Vagina (tissue), 2 donors: ENCODE data around the gene TELO2. TPM values are rescaled to one million over a fixed set of nuclear protein-coding genes. Genes with fewer than 3 reads are reported as not detected.

ENCODE experiments used
- DNase-seq, 2 donors: peaks; one replicate each; pipeline ENCODE4 v3.0.0-alpha.2; 2017; ENCODE audit errors: extremely low spot score in 2 of 2
- H3K27ac ChIP-seq: fragments of 200-600 bp; sonication (generic); one replicate; pipeline ENCODE4 v1.5.1; 2019
- H3K27me3 ChIP-seq: fragments of 200-600 bp; sonication (generic); one replicate; pipeline ENCODE4 v1.5.1; 2019
- H3K36me3 ChIP-seq, 2 donors: fragments of 200-600 bp; sonication (generic); one replicate each; pipeline ENCODE4 v1.5.1; 2017 to 2019
- H3K4me1 ChIP-seq: fragments of 200-600 bp; sonication (generic); one replicate; pipeline ENCODE4 v1.5.1; 2019
- H3K4me3 ChIP-seq, 2 donors: fragments of 200-600 bp; sonication (generic); 1 replicate in 1 of 2; 2 replicates in 1 of 2; pipeline ENCODE4 v1.5.1; 2016 to 2019
- H3K9me3 ChIP-seq: fragments of 200-600 bp; sonication (generic); one replicate; pipeline ENCODE4 v1.5.1; 2019
- CTCF ChIP-seq, 3 experiments: fragments of 450-650 bp in 2 of 3; fragments of 200-600 bp in 1 of 3; sonication (generic) in 1 of 3; IDR thresholded peaks; one replicate each; pipeline ENCODE4 v1.5.1; 2017 to 2019; ENCODE audit warnings: antibody characterized with exemption in 3 of 3, mild to moderate bottlenecking in 2 of 3, moderate library complexity in 2 of 3
- POLR2A ChIP-seq, 2 donors: fragments of 450-650 bp; IDR thresholded peaks; one replicate each; pipeline ENCODE4 v1.6.1; 2017; ENCODE audit warnings: antibody characterized with exemption in 2 of 2, mild to moderate bottlenecking in 2 of 2, moderate library complexity in 2 of 2
- POLR2AphosphoS5 ChIP-seq, 2 donors: sonication (generic); formaldehyde crosslinking; IDR thresholded peaks; one replicate each; pipeline ENCODE4 v1.9.0; 2017; ENCODE audit warnings: antibody characterized with exemption in 2 of 2, mild to moderate bottlenecking in 2 of 2, low read depth in 1 of 2; ENCODE audit not compliant: insufficient read depth in 1 of 2
- intact Hi-C: fragments of 100-400 bp; cut with DNase I; formaldehyde crosslinking; loops from one replicate; pipeline ENCODE4 v1.15.1; 2023
- total RNA-seq: library from RNA; depleted of rRNA; stranded (reverse); fragments of >200 nt; gene quantifications from one replicate; pipeline ENCODE4 v1.2.3, GENCODE V29; 2016

TELO2 gene
- total RNA-seq, 1 donor from 2014 or later, result 23.8 TPM

- Histone ChIP-seq H3K27ac (no peak overlapping the region), H3K4me1 (peaks cover 14% of the 10 kb centered on the region), H3K36me3 (no peaks in the 10 kb centered on the region), H3K4me3 (no peak overlapping the region), H3K27me3 (no peaks in the 10 kb centered on the region), H3K9me3 (no peaks in the 10 kb centered on the region)
- no peak for DNase-seq
- TF ChIP-seq POLR2AphosphoS5 (IDR thresholded peaks at IDR 0.05; ENCODE audit: insufficient read depth in 1 of 2, low read depth in 1 of 2) (no peak), POLR2A (IDR thresholded peaks at IDR 0.05) (no peak), CTCF (IDR thresholded peaks at IDR 0.05) (no peak)
- intact Hi-C loops, result no loop called here
These were observed 4.1 kb upstream of the TELO2 start for GRCh38 chr16:1489077-1489476.

GRCh38 chr16:1491327-1491726 lies 1.8 kb upstream of the TELO2 start:
- Histone ChIP-seq H3K27ac (no peak overlapping the region), H3K36me3 (peaks cover 0 to 14% of the 10 kb centered on the region in 2 donors), H3K9me3 (no peaks in the 10 kb centered on the region), H3K4me1 (peaks cover 25% of the 10 kb centered on the region), H3K4me3 (no peak overlapping the region), H3K27me3 (no peaks in the 10 kb centered on the region)
- intact Hi-C loops, result loop anchor here (10.0 kb wide), 2 partner anchors 53 to 123 kb away; partner anchors contain the start of genes CRAMP1 and IFT140
- no peak for DNase-seq
- TF ChIP-seq POLR2A (IDR thresholded peaks at IDR 0.05) (no peak), POLR2AphosphoS5 (IDR thresholded peaks at IDR 0.05; ENCODE audit: insufficient read depth in 1 of 2, low read depth in 1 of 2) (no peak), CTCF (IDR thresholded peaks at IDR 0.05) (no peak)

GRCh38 chr16:1492082-1492922 lies 858 bp upstream of the TELO2 start:
- no peak for TF ChIP-seq CTCF (IDR thresholded peaks at IDR 0.05)
- no peak for TF ChIP-seq POLR2AphosphoS5 (IDR thresholded peaks at IDR 0.05; ENCODE audit: insufficient read depth in 1 of 2, low read depth in 1 of 2)
- no peak for TF ChIP-seq POLR2A (IDR thresholded peaks at IDR 0.05)
- Histone ChIP-seq H3K9me3 (no peaks in the 10 kb centered on the region), H3K4me1 (peaks cover 25% of the 10 kb centered on the region), H3K36me3 (peaks cover 0 to 21% of the 10 kb centered on the region in 2 donors), H3K27me3 (no peaks in the 10 kb centered on the region), H3K4me3 (peak overlapping the region; percentile 66 to 93), H3K27ac (peak overlapping the region; percentile 63)
- DNase-seq, result no peak
- intact Hi-C loops, result loop anchor here (10.0 kb wide), 2 partner anchors 52 to 122 kb away; partner anchors contain the start of genes CRAMP1 and IFT140

- Histone ChIP-seq H3K27ac (peak overlapping the region; percentile 42), H3K27me3 (no peaks in the 10 kb centered on the region), H3K36me3 (peaks cover 0 to 30% of the 10 kb centered on the region in 2 donors), H3K4me1 (peaks cover 25% of the 10 kb centered on the region), H3K4me3 (peak overlapping the region; percentile 66 to 93), H3K9me3 (no peaks in the 10 kb centered on the region)
- TF ChIP-seq POLR2AphosphoS5 (IDR thresholded peaks at IDR 0.05; ENCODE audit: insufficient read depth in 1 of 2, low read depth in 1 of 2) (no peak), CTCF (IDR thresholded peaks at IDR 0.05) (no peak), POLR2A (IDR thresholded peaks at IDR 0.05) (no peak)
- DNase-seq, result no peak
- intact Hi-C loops, result loop anchor here (10.0 kb wide), 2 partner anchors 51 to 121 kb away; partner anchors contain the start of genes CRAMP1 and IFT140
These were observed 560 bp downstream of the TELO2 start for GRCh38 chr16:1493746-1494094.
